OCI-LY7 (cell line): Measurements from ENCODE around the gene WLS. TPM values are rescaled to one million over a fixed set of nuclear protein-coding genes. Genes with fewer than 3 reads are reported as not detected.

Source experiments
- BruUV-seq: library from RNA; stranded (reverse); fragments of 400-500 nt; replicated peaks from 2 replicates; lab custom pipeline; 2021; lab: Mats Ljungman, UMichigan
- CTCF ChIA-PET: fragments of 300-600 bp; sonication (Branson Sonifier 250); formaldehyde crosslinking; loops from one replicate; lab custom pipeline; 2022; ENCODE audit warnings: antibody characterized with exemption; ENCODE audit not compliant: unreplicated experiment; lab: Charles Lee
- POLR2A ChIA-PET: fragments of 300-600 bp; sonication (Branson Sonifier 250); formaldehyde crosslinking; loops from one replicate; lab custom pipeline; 2022; ENCODE audit warnings: antibody characterized with exemption; lab: Charles Lee
- DNase-seq: peaks from one replicate; pipeline ENCODE4 v3.0.0-alpha.2; 2015; ENCODE audit warnings: low spot score
- H2AFZ ChIP-seq: fragments of 200-600 bp; sonication (generic), shearing (Covaris generic); 2 replicates; pipeline ENCODE4 v1.6.1; 2014; ENCODE audit warnings: mild to moderate bottlenecking, antibody characterized with exemption, low read length, moderate library complexity
- H3K27ac ChIP-seq: fragments of 200-600 bp; sonication (generic); 2 replicates; pipeline ENCODE4 v1.5.1; 2014; ENCODE audit warnings: mixed run types, low read depth, mild to moderate bottlenecking, moderate library complexity, low read length, inconsistent platforms; ENCODE audit not compliant: poor library complexity, severe bottlenecking
- H3K36me3 ChIP-seq: fragments of 200-600 bp; sonication (generic); 2 replicates; pipeline ENCODE4 v1.6.1; 2014; ENCODE audit warnings: mild to moderate bottlenecking, antibody characterized with exemption, low read length, moderate library complexity, mixed read lengths; ENCODE audit not compliant: insufficient read depth
- H3K4me1 ChIP-seq: fragments of 200-600 bp; sonication (generic); 2 replicates; pipeline ENCODE4 v1.5.1; 2014; ENCODE audit warnings: mild to moderate bottlenecking, low read length; ENCODE audit not compliant: insufficient read depth, poor library complexity, severe bottlenecking
- H3K4me2 ChIP-seq: fragments of 200-600 bp; sonication (generic); 2 replicates; pipeline ENCODE4 v1.6.1; 2014; ENCODE audit warnings: mild to moderate bottlenecking, low read length
- H3K4me3 ChIP-seq: fragments of 200-600 bp; sonication (generic); 2 replicates; pipeline ENCODE4 v1.5.1; 2014; ENCODE audit warnings: mild to moderate bottlenecking, low read depth, low read length; ENCODE audit not compliant: poor library complexity, severe bottlenecking
- H3K79me2 ChIP-seq: fragments of 200-600 bp; sonication (generic); 2 replicates; pipeline ENCODE4 v1.6.1; 2016; ENCODE audit warnings: low read depth, mild to moderate bottlenecking, low read length, moderate library complexity, mixed read lengths; ENCODE audit not compliant: insufficient read depth
- H3K9me2 ChIP-seq: fragments of 200-600 bp; sonication (generic); 2 replicates; pipeline ENCODE4 v1.6.1; 2016; ENCODE audit warnings: mild to moderate bottlenecking, low read length, mixed read lengths; ENCODE audit not compliant: insufficient read depth
- H3K9me3 ChIP-seq: fragments of 200-600 bp; sonication (generic); 2 replicates; pipeline ENCODE4 v1.6.1; 2014; ENCODE audit warnings: mild to moderate bottlenecking, mixed run types, low read length, mixed read lengths
- H4K20me1 ChIP-seq: fragments of 200-600 bp; sonication (generic); 2 replicates; pipeline ENCODE4 v1.6.1; 2014; ENCODE audit warnings: mild to moderate bottlenecking, antibody characterized with exemption, low read length, moderate library complexity, mixed read lengths; ENCODE audit not compliant: insufficient read depth
- CTCF ChIP-seq: fragments of 200-600 bp; sonication (generic); conservative IDR thresholded peaks from 2 replicates; pipeline ENCODE4 v1.5.1; 2014; ENCODE audit warnings: mild to moderate bottlenecking, antibody characterized with exemption, low read length, moderate library complexity, mixed read lengths
- EZH2phosphoT487 ChIP-seq: fragments of 200-600 bp; sonication (generic); IDR thresholded peaks from 2 replicates; pipeline ENCODE4 v1.6.1; 2018; ENCODE audit warnings: low read depth, borderline replicate concordance, mild to moderate bottlenecking, mixed run types, antibody characterized with exemption, low read length, moderate library complexity, mixed read lengths
- intact Hi-C: fragments of 100-400 bp; cut with micrococcal nuclease; formaldehyde crosslinking; loops from one replicate; pipeline ENCODE4 v1.10.0; 2022; ENCODE audit not compliant: unreplicated experiment
- total RNA-seq, 2 experiments: library from RNA; depleted of rRNA in 1 of 2; stranded (reverse); fragments of >200 nt in 1 of 2; shearing (Covaris generic) in 1 of 2; gene quantifications; 2 replicates each; pipeline ENCODE4 v1.2.3, GENCODE V29; 2014 to 2022

Gene WLS
- total RNA-seq, 2 experiments from 2014 or later: not detected

GRCh38 chr1:68199603-68200002 is 32.7 kb downstream of the WLS start:
- Histone ChIP-seq H4K20me1 (no peaks in the 10 kb centered on the region), H3K4me3 (no peak overlapping the region), H3K4me2 (no peak overlapping the region), H2AFZ (no peak overlapping the region), H3K36me3 (no peaks in the 10 kb centered on the region), H3K27ac (no peak overlapping the region), H3K9me2 (no peaks in the 10 kb centered on the region), H3K9me3 (no peaks in the 10 kb centered on the region), H3K79me2 (no peaks in the 10 kb centered on the region), H3K4me1 (no peaks in the 10 kb centered on the region)
- no peak for DNase-seq
- ChIA-PET CTCF (no interaction called here), POLR2A (no interaction called here)
- TF ChIP-seq EZH2phosphoT487 (no peak), CTCF (no peak)
- intact Hi-C loops: no loop called here
- BruUV-seq: no TSS peak

GRCh38 chr1:68198752-68199151 is 33.6 kb downstream of the WLS start:
- CTCF ChIA-PET: no interaction called here
- H3K27ac ChIP-seq: no peak overlapping the region
- intact Hi-C loops: no loop called here
- no TSS peak for BruUV-seq
- no peaks in the 10 kb centered on the region for H3K9me3 ChIP-seq
- DNase-seq: no peak
- no peak for TF ChIP-seq EZH2phosphoT487
- TF ChIP-seq CTCF: no peak
- no peaks in the 10 kb centered on the region for H4K20me1 ChIP-seq
- no peaks in the 10 kb centered on the region for H3K36me3 ChIP-seq
- POLR2A ChIA-PET: interaction anchor here (0.6 to 1.5 kb wide), 2 partner anchors 13 to 100 kb away, joined by 3 to 5 read pairs; no protein-coding TSS in a partner anchor
- H2AFZ ChIP-seq: no peak overlapping the region
- H3K4me3 ChIP-seq: no peak overlapping the region
- no peak overlapping the region for H3K4me2 ChIP-seq
- H3K4me1 ChIP-seq: no peaks in the 10 kb centered on the region
- no peaks in the 10 kb centered on the region for H3K9me2 ChIP-seq
- H3K79me2 ChIP-seq: no peaks in the 10 kb centered on the region

- DNase-seq: no peak
- intact Hi-C loops: no loop called here
- no peak overlapping the region for H3K27ac ChIP-seq
- ChIA-PET CTCF (no interaction called here), POLR2A (interaction anchor here (0.5 to 1.5 kb wide), 4 partner anchors 12 to 782 kb away, joined by 3 to 5 read pairs (median 3); no protein-coding TSS in a partner anchor)
- BruUV-seq: no TSS peak
- H4K20me1 ChIP-seq: no peaks in the 10 kb centered on the region
- H3K9me3 ChIP-seq: no peaks in the 10 kb centered on the region
- no peak for TF ChIP-seq EZH2phosphoT487
- TF ChIP-seq CTCF: no peak
- no peaks in the 10 kb centered on the region for H3K79me2 ChIP-seq
- H3K36me3 ChIP-seq: no peaks in the 10 kb centered on the region
- H3K4me3 ChIP-seq: no peak overlapping the region
- no peaks in the 10 kb centered on the region for H3K9me2 ChIP-seq
- H3K4me1 ChIP-seq: no peaks in the 10 kb centered on the region
- H2AFZ ChIP-seq: no peak overlapping the region
- no peak overlapping the region for H3K4me2 ChIP-seq
These were observed 34.4 kb downstream of the WLS start for GRCh38 chr1:68197891-68198290.
